Measurements from ENCODE around the gene CACNA2D2. TPM values are rescaled to one million over a fixed set of nuclear protein-coding genes. Genes with fewer than 3 reads are reported as not detected.

CACNA2D2 gene
- total and polyA plus RNA-seq, 5 donors = 8.7 to 56.1 (median 40.0) TPM

GRCh38 chr3:50364573-50365079 is 138.8 kb downstream of the CACNA2D2 start:
- 23% methylated on average over 45 of the region's 48 CpGs for WGBS
- Histone ChIP-seq H3K27me3 (ENCODE audit: control insufficient read depth, insufficient read depth) (no peaks in the 10 kb centered on the region), H3K4me1 (ENCODE audit: control insufficient read depth, insufficient read depth, low read length) (no peaks in the 10 kb centered on the region), H3K4me3 (ENCODE audit: low read length) (peak overlapping the region; percentile 33), H3K9me3 (ENCODE audit: control insufficient read depth, low read length) (no peaks in the 10 kb centered on the region), H3K27ac (ENCODE audit: low read length) (no peak overlapping the region)
- DNase-seq (peak in 1 of 3 donors; percentile 72), ATAC-seq (peak; percentile 37 to 45)
- intact Hi-C loops (cut with DNase I) = no loop called here

- Histone ChIP-seq H3K4me1 (ENCODE audit: control insufficient read depth, insufficient read depth, low read length) (peaks cover 24% of the 10 kb centered on the region), H3K27ac (ENCODE audit: low read length) (no peak overlapping the region), H3K9me3 (ENCODE audit: control insufficient read depth, low read length) (no peaks in the 10 kb centered on the region), H3K27me3 (ENCODE audit: control insufficient read depth, insufficient read depth) (no peaks in the 10 kb centered on the region), H3K4me3 (ENCODE audit: low read length) (no peak overlapping the region)
- intact Hi-C loops (cut with DNase I) = no loop called here
- DNase-seq (no peak), ATAC-seq (no peak)
- WGBS = 19% methylated on average over 8 of the region's 8 CpGs
Measured at GRCh38 chr3:50359760-50360110, 143.7 kb downstream of the CACNA2D2 start.

GRCh38 chr3:50358911-50359759 is 144.3 kb downstream of the CACNA2D2 start, which contains the start of gene TMEM115:
Gene TMEM115, minus strand, starts transcription at chr3:50359521. Its CDS starts 458 bp downstream, at chr3:50359063.
- peaks cover 24% of the 10 kb centered on the region for H3K4me1 ChIP-seq (ENCODE audit: control insufficient read depth, insufficient read depth, low read length)
- under 1% methylated on average over 64 of the region's 64 CpGs for WGBS
- intact Hi-C loops (cut with DNase I) = no loop called here

DNA sequence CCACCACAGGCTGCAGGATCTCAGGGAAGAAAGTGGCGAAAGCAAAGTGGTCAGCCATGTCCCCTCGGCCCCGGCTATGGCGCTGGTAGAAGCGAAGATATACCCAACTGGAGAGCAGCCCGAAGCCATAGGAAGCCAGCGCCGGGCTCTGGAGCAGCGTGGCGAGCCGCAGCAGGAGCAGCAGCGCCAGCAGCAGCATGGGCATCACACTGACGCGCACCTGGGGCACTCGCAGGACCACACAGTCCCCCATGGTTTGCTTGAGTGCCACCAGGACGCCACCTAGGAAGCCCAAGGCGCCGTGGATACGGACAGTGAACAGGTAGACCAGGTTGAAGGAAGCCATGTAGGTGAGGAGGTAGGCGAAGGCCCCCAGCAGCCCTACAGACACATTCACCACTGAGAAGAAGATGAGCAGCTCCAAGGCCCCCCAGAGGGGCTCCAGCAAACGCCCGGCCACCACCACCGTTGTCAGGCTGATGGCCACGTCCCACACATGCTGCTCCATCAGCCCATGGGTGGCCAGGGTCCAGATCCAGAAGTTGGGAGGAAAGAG is 145.0 kb downstream of the CACNA2D2 start:
- DNase-seq = no peak
- Histone ChIP-seq H3K9me3 (ENCODE audit: control insufficient read depth, low read length) (no peaks in the 10 kb centered on the region), H3K4me3 (ENCODE audit: low read length) (peak overlapping the region; percentile 67), H3K4me1 (ENCODE audit: control insufficient read depth, insufficient read depth, low read length) (peaks cover 24% of the 10 kb centered on the region), H3K27ac (ENCODE audit: low read length) (peak overlapping the region; percentile 88), H3K27me3 (ENCODE audit: control insufficient read depth, insufficient read depth) (no peaks in the 10 kb centered on the region)
- WGBS = 41% methylated on average over 24 of the region's 24 CpGs
- intact Hi-C loops (cut with DNase I) = no loop called here
- ATAC-seq = no peak

More at GRCh38 chr3:50358911-50359759, 144.3 kb downstream of the CACNA2D2 start, which contains the start of gene TMEM115:
- H3K27me3 ChIP-seq (ENCODE audit: control insufficient read depth, insufficient read depth) = no peaks in the 10 kb centered on the region
- ATAC-seq (peak; percentile 96 to 97), DNase-seq (peak; percentile 97 to 98 (median 97))
- peak within 1 kb of the TSS; percentile 67 for H3K4me3 ChIP-seq (ENCODE audit: low read length)
- peak within 1 kb of the TSS; percentile 88 for H3K27ac ChIP-seq (ENCODE audit: low read length)
- no peaks in the 10 kb centered on the region for H3K9me3 ChIP-seq (ENCODE audit: control insufficient read depth, low read length)

- H3K4me1 ChIP-seq (ENCODE audit: control insufficient read depth, insufficient read depth, low read length) = peaks cover 24% of the 10 kb centered on the region
- intact Hi-C loops (cut with DNase I) = no loop called here
- H3K27ac ChIP-seq (ENCODE audit: low read length) = peak overlapping the region; percentile 6
- peak overlapping the region; percentile 67 for H3K4me3 ChIP-seq (ENCODE audit: low read length)
- DNase-seq = no peak
- no peak for ATAC-seq
- no peaks in the 10 kb centered on the region for H3K9me3 ChIP-seq (ENCODE audit: control insufficient read depth, low read length)
- WGBS = 51% methylated on average over 1 of the region's 1 CpG
- H3K27me3 ChIP-seq (ENCODE audit: control insufficient read depth, insufficient read depth) = no peaks in the 10 kb centered on the region
Measured at GRCh38 chr3:50357481-50357880, 146.0 kb downstream of the CACNA2D2 start.

- intact Hi-C loops (cut with DNase I) = no loop called here
- H3K27me3 ChIP-seq (ENCODE audit: control insufficient read depth, insufficient read depth) = no peaks in the 10 kb centered on the region
- ATAC-seq = peak; percentile 24 to 48
- peak overlapping the region; percentile 67 for H3K4me3 ChIP-seq (ENCODE audit: low read length)
- H3K9me3 ChIP-seq (ENCODE audit: control insufficient read depth, low read length) = no peaks in the 10 kb centered on the region
- H3K27ac ChIP-seq (ENCODE audit: low read length) = peak overlapping the region; percentile 42
- peak in 2 of 3 donors; percentile 68 to 78 for DNase-seq
- H3K4me1 ChIP-seq (ENCODE audit: control insufficient read depth, insufficient read depth, low read length) = peaks cover 24% of the 10 kb centered on the region
- 29% methylated on average over 5 of the region's 5 CpGs for WGBS
Measured at GRCh38 chr3:50356553-50356952, 146.9 kb downstream of the CACNA2D2 start.

GRCh38 chr3:50355829-50356552 is 147.4 kb downstream of the CACNA2D2 start:
- no peak for ATAC-seq
- Histone ChIP-seq H3K27ac (ENCODE audit: low read length) (peak overlapping the region; percentile 15), H3K4me3 (ENCODE audit: low read length) (no peak overlapping the region), H3K9me3 (ENCODE audit: control insufficient read depth, low read length) (no peaks in the 10 kb centered on the region), H3K27me3 (ENCODE audit: control insufficient read depth, insufficient read depth) (no peaks in the 10 kb centered on the region), H3K4me1 (ENCODE audit: control insufficient read depth, insufficient read depth, low read length) (peaks cover 28% of the 10 kb centered on the region)
- intact Hi-C loops (cut with DNase I) = no loop called here
- no peak for DNase-seq
- 47% methylated on average over 5 of the region's 5 CpGs for WGBS

GRCh38 chr3:50354850-50355249 is 148.6 kb downstream of the CACNA2D2 start:
- 85% methylated on average over 7 of the region's 7 CpGs for WGBS
- ATAC-seq (no peak), DNase-seq (no peak)
- Histone ChIP-seq H3K9me3 (ENCODE audit: control insufficient read depth, low read length) (no peaks in the 10 kb centered on the region), H3K27me3 (ENCODE audit: control insufficient read depth, insufficient read depth) (no peaks in the 10 kb centered on the region), H3K4me1 (ENCODE audit: control insufficient read depth, insufficient read depth, low read length) (peaks cover 28% of the 10 kb centered on the region), H3K4me3 (ENCODE audit: low read length) (no peak overlapping the region), H3K27ac (ENCODE audit: low read length) (no peak overlapping the region)
- intact Hi-C loops (cut with DNase I) = loop anchor here in 1 of 4 donors (5.0 kb wide), 1 partner anchor 187 kb away; no protein-coding TSS in a partner anchor

GRCh38 chr3:50354186-50354764 is 149.2 kb downstream of the CACNA2D2 start:
- DNase-seq = no peak
- 70% methylated on average over 5 of the region's 5 CpGs for WGBS
- Histone ChIP-seq H3K27me3 (ENCODE audit: control insufficient read depth, insufficient read depth) (no peaks in the 10 kb centered on the region), H3K4me3 (ENCODE audit: low read length) (no peak overlapping the region), H3K27ac (ENCODE audit: low read length) (no peak overlapping the region), H3K9me3 (ENCODE audit: control insufficient read depth, low read length) (no peaks in the 10 kb centered on the region), H3K4me1 (ENCODE audit: control insufficient read depth, insufficient read depth, low read length) (peaks cover 30% of the 10 kb centered on the region)
- no peak for ATAC-seq
- intact Hi-C loops (cut with DNase I) = loop anchor here in 1 of 4 donors (5.0 kb wide), 1 partner anchor 188 kb away; no protein-coding TSS in a partner anchor

GRCh38 chr3:50353245-50354004 is 150.0 kb downstream of the CACNA2D2 start:
- H3K4me3 ChIP-seq (ENCODE audit: low read length) = no peak overlapping the region
- H3K9me3 ChIP-seq (ENCODE audit: control insufficient read depth, low read length) = no peaks in the 10 kb centered on the region
- DNase-seq = no peak
- ATAC-seq = no peak
- 81% methylated on average over 12 of the region's 12 CpGs for WGBS
- peaks cover 31% of the 10 kb centered on the region for H3K4me1 ChIP-seq (ENCODE audit: control insufficient read depth, insufficient read depth, low read length)
- H3K27me3 ChIP-seq (ENCODE audit: control insufficient read depth, insufficient read depth) = no peaks in the 10 kb centered on the region
- intact Hi-C loops (cut with DNase I) = loop anchor here in 1 of 4 donors (5.0 kb wide), 1 partner anchor 189 kb away; no protein-coding TSS in a partner anchor
- H3K27ac ChIP-seq (ENCODE audit: low read length) = no peak overlapping the region
